ENCODE measurements around the gene TBPL1. TPM values are rescaled to one million over a fixed set of nuclear protein-coding genes. Genes with fewer than 3 reads are reported as not detected.

The TBPL1 gene
- total RNA-seq, 4 donors from 2014 or later, result 0.85 to 9.1 (median 4.7) TPM

DNA sequence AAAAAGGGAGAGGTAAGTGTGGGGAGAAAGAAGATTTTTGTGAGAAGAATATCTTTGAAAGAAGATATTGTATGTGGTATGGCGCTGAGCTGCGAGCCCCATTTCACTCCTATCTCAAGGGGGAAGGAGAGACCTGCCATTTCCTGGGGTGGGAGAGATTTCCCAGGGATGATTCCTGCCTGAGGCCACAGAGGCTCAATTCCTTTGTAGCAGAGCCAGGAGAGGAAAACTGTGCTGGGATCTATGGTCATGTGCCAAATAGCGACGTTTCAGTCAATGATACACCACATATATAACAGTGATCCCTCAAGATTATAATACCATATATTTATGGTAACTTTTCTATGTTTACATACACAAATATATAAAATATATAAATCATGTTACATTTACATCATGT is 35.2 kb upstream of the TBPL1 start:
- intact Hi-C loops (cut with DNase I; ENCODE audit: low total_unique reads) (loop anchor here (5.0 kb wide), 2 partner anchors 80 to 1385 kb away; no protein-coding TSS in a partner anchor), in situ Hi-C loops (cut with MboI; ENCODE audit: low sequenced_read_pairs in 4 of 4) (loop anchor here in 3 of 4 donors (5.0 to 25.0 kb wide), 2 partner anchors 350 to 1080 kb away; no protein-coding TSS in a partner anchor)
- no peak for DNase-seq

DNA sequence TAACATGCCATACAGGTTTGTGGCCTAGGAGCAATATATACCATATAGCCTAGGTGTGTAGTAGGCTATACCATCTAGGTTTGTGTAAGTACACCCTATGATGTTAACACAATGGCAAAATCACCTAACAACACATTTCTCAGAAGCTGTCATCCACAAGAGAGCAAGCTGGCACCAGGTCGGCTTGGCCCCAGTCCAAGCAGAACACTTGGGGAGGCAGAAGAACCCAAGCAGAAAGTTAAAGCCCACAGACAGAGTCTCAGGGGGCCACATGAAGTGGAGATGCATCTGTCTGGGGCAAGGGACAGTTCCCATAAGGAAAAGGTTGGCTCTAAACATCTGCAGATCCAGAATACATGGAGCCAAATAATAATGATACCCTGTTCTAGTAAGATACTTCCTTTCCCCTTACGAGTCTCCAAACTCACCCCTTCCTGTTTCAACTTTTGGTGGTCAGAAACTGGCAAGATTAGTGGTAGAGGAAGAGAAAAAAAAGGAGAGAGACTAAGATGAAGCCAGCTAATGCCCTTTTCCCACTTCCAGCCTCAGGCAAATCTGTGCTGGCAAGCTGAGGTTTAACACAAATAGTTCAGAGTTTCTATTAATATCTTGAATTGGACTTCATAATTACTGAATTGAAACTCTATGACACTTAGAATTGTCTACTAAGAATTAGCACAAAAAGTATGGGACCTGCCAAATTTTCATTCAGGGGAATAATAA is 34.7 kb upstream of the TBPL1 start:
- TF ChIP-seq, protein P1, sequence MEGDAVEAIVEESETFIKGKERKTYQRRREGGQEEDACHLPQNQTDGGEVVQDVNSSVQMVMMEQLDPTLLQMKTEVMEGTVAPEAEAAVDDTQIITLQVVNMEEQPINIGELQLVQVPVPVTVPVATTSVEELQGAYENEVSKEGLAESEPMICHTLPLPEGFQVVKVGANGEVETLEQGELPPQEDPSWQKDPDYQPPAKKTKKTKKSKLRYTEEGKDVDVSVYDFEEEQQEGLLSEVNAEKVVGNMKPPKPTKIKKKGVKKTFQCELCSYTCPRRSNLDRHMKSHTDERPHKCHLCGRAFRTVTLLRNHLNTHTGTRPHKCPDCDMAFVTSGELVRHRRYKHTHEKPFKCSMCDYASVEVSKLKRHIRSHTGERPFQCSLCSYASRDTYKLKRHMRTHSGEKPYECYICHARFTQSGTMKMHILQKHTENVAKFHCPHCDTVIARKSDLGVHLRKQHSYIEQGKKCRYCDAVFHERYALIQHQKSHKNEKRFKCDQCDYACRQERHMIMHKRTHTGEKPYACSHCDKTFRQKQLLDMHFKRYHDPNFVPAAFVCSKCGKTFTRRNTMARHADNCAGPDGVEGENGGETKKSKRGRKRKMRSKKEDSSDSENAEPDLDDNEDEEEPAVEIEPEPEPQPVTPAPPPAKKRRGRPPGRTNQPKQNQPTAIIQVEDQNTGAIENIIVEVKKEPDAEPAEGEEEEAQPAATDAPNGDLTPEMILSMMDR (IDR thresholded peaks at IDR 0.05 in 4 of 5, conservative IDR thresholded peaks at IDR 0.05 in 1 of 5), result no peak
- no peak for TF ChIP-seq POLR2A (IDR thresholded peaks at IDR 0.05)

More for the DNA sequence above, 35.2 kb upstream of the TBPL1 start:
- Histone ChIP-seq H3K4me1 (no peaks in the 10 kb centered on the region), H3K27me3 (no peaks in the 10 kb centered on the region), H3K36me3 (no peaks in the 10 kb centered on the region), H3K27ac (no peak overlapping the region), H3K4me3 (no peak overlapping the region), H3K9me3 (no peaks in the 10 kb centered on the region)
- ATAC-seq, result no peak
- TF ChIP-seq, protein P1 (IDR thresholded peaks at IDR 0.05 in 4 of 5, conservative IDR thresholded peaks at IDR 0.05 in 1 of 5), result no peak
- no peak for TF ChIP-seq POLR2A (IDR thresholded peaks at IDR 0.05)

DNA sequence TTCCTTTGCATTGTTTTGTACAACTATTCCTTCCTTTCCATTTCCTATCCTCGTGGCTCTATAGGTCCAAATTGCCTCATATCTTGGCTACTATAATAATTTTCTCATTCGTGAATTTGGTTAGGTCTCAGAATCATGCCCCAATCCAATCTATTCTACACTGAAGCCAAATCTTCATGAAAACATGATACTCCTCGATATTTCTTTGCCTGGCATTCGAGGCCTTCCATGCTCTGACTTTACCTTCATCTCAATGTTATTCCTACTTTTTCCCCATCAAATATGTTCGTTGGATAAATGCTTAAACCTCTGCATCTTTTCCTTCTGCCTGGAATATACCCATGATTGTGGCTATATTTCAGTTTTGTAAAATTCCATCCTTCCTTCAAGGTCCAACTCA is 33.7 kb upstream of the TBPL1 start:
- in situ Hi-C loops (cut with MboI; ENCODE audit: low sequenced_read_pairs in 4 of 4), result loop anchor here in 3 of 4 donors (5.0 to 25.0 kb wide), 2 partner anchors 352 to 1082 kb away; no protein-coding TSS in a partner anchor

More for the DNA sequence above, 34.7 kb upstream of the TBPL1 start:
- H3K27ac ChIP-seq, result no peak overlapping the region
- H3K9me3 ChIP-seq, result no peaks in the 10 kb centered on the region
- H3K4me3 ChIP-seq, result no peak overlapping the region
- no peaks in the 10 kb centered on the region for H3K4me1 ChIP-seq
- DNase-seq (no peak), ATAC-seq (no peak)
- in situ Hi-C loops (cut with MboI; ENCODE audit: low sequenced_read_pairs in 4 of 4) (loop anchor here in 3 of 4 donors (5.0 to 25.0 kb wide), 2 partner anchors 351 to 1081 kb away; no protein-coding TSS in a partner anchor), intact Hi-C loops (cut with DNase I; ENCODE audit: low total_unique reads) (loop anchor here (5.0 kb wide), 2 partner anchors 81 to 1386 kb away; no protein-coding TSS in a partner anchor)
- H3K36me3 ChIP-seq, result no peaks in the 10 kb centered on the region
- no peaks in the 10 kb centered on the region for H3K27me3 ChIP-seq

DNA sequence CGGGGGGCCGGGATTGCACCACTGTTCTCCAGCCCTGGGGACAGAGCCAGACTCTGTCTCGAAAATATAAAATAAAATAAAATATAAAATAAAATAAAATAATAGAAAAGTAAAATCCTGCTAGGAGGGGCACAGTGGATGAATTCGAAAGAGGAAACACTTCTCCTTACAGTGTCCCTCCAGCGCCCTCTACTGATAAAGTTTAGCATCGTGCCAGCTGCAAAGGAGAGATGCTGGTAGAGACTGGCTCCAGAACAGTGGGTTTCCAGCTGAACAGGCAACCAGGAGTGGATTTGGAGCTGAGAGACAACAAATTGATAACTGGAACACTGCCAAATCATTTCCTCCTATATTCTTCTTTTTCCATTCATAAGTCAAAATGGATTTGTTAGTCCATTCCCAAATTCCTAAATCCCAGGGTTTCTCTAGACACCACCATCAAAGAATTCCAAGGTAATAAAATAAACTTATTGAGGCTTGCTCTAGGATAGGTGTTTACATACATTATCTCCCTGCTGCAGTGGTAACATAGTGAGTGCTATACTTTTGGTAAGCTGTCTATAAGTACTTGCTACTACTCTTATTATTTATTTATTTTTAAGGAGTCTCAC is 31.7 kb upstream of the TBPL1 start:
- no peaks in the 10 kb centered on the region for H3K4me1 ChIP-seq
- no peak for TF ChIP-seq POLR2A (IDR thresholded peaks at IDR 0.05)
- TF ChIP-seq, protein P1 (IDR thresholded peaks at IDR 0.05 in 4 of 5, conservative IDR thresholded peaks at IDR 0.05 in 1 of 5), result peak; percentile 42 to 82 (median 48)
- no peaks in the 10 kb centered on the region for H3K27me3 ChIP-seq
- no peaks in the 10 kb centered on the region for H3K9me3 ChIP-seq
- no peak overlapping the region for H3K4me3 ChIP-seq
- no peak overlapping the region for H3K27ac ChIP-seq
- peak; percentile 25 to 64 for DNase-seq
- no peaks in the 10 kb centered on the region for H3K36me3 ChIP-seq
- ATAC-seq, result peak in 1 of 2 donors; percentile 76
- in situ Hi-C loops (cut with MboI; ENCODE audit: low sequenced_read_pairs in 4 of 4), result loop anchor here (5.0 to 25.0 kb wide), 5 partner anchors 143 to 1084 kb away; no protein-coding TSS in a partner anchor
- intact Hi-C loops (cut with DNase I; ENCODE audit: low total_unique reads), result no loop called here

More for the DNA sequence above, 33.7 kb upstream of the TBPL1 start:
- H3K4me3 ChIP-seq, result no peak overlapping the region
- H3K9me3 ChIP-seq, result no peaks in the 10 kb centered on the region
- intact Hi-C loops (cut with DNase I; ENCODE audit: low total_unique reads), result loop anchor here (5.0 kb wide), 2 partner anchors 82 to 1387 kb away; no protein-coding TSS in a partner anchor
- H3K4me1 ChIP-seq, result no peaks in the 10 kb centered on the region
- no peak for DNase-seq
- no peaks in the 10 kb centered on the region for H3K27me3 ChIP-seq
- TF ChIP-seq, protein P1 (IDR thresholded peaks at IDR 0.05 in 4 of 5, conservative IDR thresholded peaks at IDR 0.05 in 1 of 5), result no peak
- TF ChIP-seq POLR2A (IDR thresholded peaks at IDR 0.05), result no peak
- no peak for ATAC-seq
- no peak overlapping the region for H3K27ac ChIP-seq
- no peaks in the 10 kb centered on the region for H3K36me3 ChIP-seq

All from gastrocnemius medialis (tissue), 4 donors.